GM12891 (cell line): ENCODE results near the gene CMPK2.

ENCODE experiments used
- POLR2A ChIP-seq: IDR thresholded peaks from 2 replicates; pipeline ENCODE4 v1.6.1; 2011; ENCODE audit warnings: low read depth, low read length, control low read depth
- POLR2AphosphoS5 ChIP-seq: IDR thresholded peaks from 2 replicates; pipeline ENCODE4 v1.6.1; 2011; ENCODE audit warnings: low read depth, low read length, control low read depth
- SPI1 ChIP-seq: IDR thresholded peaks from 2 replicates; pipeline ENCODE4 v1.6.1; 2011; ENCODE audit warnings: low read depth, low read length, control low read depth
- TAF1 ChIP-seq: IDR thresholded peaks from 2 replicates; pipeline ENCODE4 v1.6.1; 2011; ENCODE audit warnings: low read depth, low read length, control low read depth

- TF ChIP-seq POLR2A: no peak
- no peak for TF ChIP-seq TAF1
- TF ChIP-seq POLR2AphosphoS5: no peak
- TF ChIP-seq SPI1: peak; percentile 51; the same call in 1 of the 2 replicates
Observed at GRCh38 chr2:6872394-6872793, 6.7 kb upstream of the CMPK2 start.
